ENCODE measurements around the gene DCAF5. TPM values are rescaled to one million over a fixed set of nuclear protein-coding genes. Genes with fewer than 3 reads are reported as not detected.

The DCAF5 gene
- total RNA-seq, 4 donors from 2014 or later: 37.4 to 67.1 (median 46.4) TPM

DNA sequence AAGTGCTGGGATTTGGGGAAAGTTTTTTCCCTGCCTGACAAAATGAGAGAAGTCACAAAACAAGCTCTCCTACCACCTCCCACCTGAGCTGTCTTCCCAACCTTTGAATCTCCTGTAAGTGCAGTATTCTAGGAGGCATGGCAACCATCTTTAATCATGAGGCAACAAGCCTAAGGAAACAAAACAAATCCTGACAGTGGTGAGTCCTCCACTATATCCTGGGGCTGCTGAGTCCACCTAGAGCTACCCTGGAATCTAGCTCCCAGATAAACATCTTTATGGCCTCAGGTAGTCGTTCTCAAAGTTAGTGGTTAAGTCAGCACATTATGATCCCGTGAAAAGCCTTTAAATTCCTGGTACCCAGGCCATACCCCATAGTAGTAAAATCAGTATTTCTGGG is 151.5 kb downstream of the DCAF5 start:
- TF ChIP-seq, protein P1, sequence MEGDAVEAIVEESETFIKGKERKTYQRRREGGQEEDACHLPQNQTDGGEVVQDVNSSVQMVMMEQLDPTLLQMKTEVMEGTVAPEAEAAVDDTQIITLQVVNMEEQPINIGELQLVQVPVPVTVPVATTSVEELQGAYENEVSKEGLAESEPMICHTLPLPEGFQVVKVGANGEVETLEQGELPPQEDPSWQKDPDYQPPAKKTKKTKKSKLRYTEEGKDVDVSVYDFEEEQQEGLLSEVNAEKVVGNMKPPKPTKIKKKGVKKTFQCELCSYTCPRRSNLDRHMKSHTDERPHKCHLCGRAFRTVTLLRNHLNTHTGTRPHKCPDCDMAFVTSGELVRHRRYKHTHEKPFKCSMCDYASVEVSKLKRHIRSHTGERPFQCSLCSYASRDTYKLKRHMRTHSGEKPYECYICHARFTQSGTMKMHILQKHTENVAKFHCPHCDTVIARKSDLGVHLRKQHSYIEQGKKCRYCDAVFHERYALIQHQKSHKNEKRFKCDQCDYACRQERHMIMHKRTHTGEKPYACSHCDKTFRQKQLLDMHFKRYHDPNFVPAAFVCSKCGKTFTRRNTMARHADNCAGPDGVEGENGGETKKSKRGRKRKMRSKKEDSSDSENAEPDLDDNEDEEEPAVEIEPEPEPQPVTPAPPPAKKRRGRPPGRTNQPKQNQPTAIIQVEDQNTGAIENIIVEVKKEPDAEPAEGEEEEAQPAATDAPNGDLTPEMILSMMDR (IDR thresholded peaks at IDR 0.05): no peak
- intact Hi-C loops (cut with DNase I): no loop called here

More for the DNA sequence above, 151.5 kb downstream of the DCAF5 start:
- H3K4me3 ChIP-seq: no peak overlapping the region
- DNase-seq (ENCODE audit: extremely low spot score): no peak
- H3K9me3 ChIP-seq: no peaks in the 10 kb centered on the region
- H3K4me1 ChIP-seq: peaks cover 10 to 24% (median 19%) of the 10 kb centered on the region in 4 donors
- H3K36me3 ChIP-seq: no peaks in the 10 kb centered on the region
- H3K27me3 ChIP-seq: no peaks in the 10 kb centered on the region
- 100% methylated on average over 2 of the region's 2 CpGs for WGBS
- H3K27ac ChIP-seq (replicated peaks in 1 of 4): no peak overlapping the region

Small RNAs within 50 kb of the gene (small RNA-seq; reads per million reads assigned to genes)
- 0 reads per million in 3 donors for gene RF00019
- 0 reads per million in 3 donors for gene RPS29P1

Other genes with a start within 250 kb of the DCAF5 start
- gene ACTN1, start 173.8 kb downstream of the DCAF5 start, total RNA-seq: 1,000 to 10,000 TPM in 3 of 4 donors, 100 to 1,000 TPM in 1; 958 to 2,110 (median 1,439) TPM
- 10 to 100 TPM; 19.7 to 34.2 (median 28.0) TPM for gene EXD2, start 38.4 kb upstream of the DCAF5 start, total RNA-seq
- 10 to 100 TPM in 2 of 4 donors, 1 to 10 TPM in 2; 5.8 to 18.4 (median 10.5) TPM for gene GALNT16, start 107.0 kb upstream of the DCAF5 start, total RNA-seq
- 10 to 100 TPM; 43.1 to 92.6 (median 64.2) TPM for gene ERH, start 245.2 kb upstream of the DCAF5 start, total RNA-seq
- gene SLC39A9, start 245.6 kb upstream of the DCAF5 start, total RNA-seq: 10 to 100 TPM; 37.6 to 46.3 (median 42.3) TPM

Measured in esophagus muscularis mucosa (tissue), 4 donors.